Measurements from ENCODE around the gene CAPN9.

Gene CAPN9

DNA sequence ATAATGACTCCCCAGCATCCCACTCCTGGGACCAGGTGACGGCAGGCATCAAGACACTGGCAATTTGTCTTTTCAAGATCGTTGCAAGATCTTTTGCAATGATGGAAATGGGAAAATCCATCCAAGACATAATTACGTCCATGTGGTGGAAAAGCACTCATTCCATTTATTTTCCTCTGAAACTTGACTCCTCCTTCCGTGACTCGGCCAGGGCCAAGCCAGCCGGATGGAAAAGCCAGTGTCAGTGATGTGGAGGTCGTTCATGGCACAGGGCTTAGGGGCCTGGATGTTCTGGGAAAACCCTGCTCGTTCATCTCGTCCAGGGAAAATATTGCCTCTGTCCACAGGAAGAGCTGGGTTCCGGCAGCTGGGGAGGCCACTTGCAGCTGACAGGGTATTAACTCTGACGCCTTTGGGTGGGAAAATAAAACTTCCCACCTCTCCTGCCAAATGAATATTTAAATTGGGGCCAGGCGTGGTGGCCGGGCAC lies 74.9 kb downstream of the CAPN9 start:
- TF ChIP-seq, protein P1, sequence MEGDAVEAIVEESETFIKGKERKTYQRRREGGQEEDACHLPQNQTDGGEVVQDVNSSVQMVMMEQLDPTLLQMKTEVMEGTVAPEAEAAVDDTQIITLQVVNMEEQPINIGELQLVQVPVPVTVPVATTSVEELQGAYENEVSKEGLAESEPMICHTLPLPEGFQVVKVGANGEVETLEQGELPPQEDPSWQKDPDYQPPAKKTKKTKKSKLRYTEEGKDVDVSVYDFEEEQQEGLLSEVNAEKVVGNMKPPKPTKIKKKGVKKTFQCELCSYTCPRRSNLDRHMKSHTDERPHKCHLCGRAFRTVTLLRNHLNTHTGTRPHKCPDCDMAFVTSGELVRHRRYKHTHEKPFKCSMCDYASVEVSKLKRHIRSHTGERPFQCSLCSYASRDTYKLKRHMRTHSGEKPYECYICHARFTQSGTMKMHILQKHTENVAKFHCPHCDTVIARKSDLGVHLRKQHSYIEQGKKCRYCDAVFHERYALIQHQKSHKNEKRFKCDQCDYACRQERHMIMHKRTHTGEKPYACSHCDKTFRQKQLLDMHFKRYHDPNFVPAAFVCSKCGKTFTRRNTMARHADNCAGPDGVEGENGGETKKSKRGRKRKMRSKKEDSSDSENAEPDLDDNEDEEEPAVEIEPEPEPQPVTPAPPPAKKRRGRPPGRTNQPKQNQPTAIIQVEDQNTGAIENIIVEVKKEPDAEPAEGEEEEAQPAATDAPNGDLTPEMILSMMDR (IDR thresholded peaks at IDR 0.05; ENCODE audit: insufficient read depth, low read length, missing control alignments): no peak
- no peak for DNase-seq (ENCODE audit: low read depth, low spot score)
- ChIA-PET CTCF (interaction anchor here (1.0 kb wide), 1 partner anchor 95 kb away, joined by 3 read pairs; no protein-coding TSS in a partner anchor), POLR2A (no interaction called here)
- H3K4me3 ChIP-seq (ENCODE audit: low read depth, low read length): no peak overlapping the region

DNA sequence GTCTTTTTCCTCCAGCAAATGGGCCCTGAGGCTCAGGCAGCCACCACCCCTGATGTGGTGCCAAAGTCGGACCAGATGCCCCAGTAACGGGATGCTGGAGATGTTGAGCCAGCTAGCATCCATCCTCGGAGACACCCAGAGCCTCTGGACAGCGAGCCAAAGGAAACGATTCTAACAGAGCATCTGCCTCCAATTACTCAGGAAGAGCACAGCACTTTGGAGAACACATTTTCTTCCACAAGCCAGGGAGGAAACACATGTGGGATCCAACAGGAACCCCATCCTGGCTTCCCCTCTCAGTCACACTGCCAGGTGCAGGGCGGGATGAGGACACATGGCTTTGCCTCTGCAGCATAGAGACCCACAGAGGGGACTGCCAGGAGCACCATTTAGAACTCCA lies 76.2 kb downstream of the CAPN9 start:
- TF ChIP-seq, protein P1 (IDR thresholded peaks at IDR 0.05; ENCODE audit: insufficient read depth, low read length, missing control alignments): no peak
- CTCF ChIA-PET: interaction anchor here (0.9 to 1.2 kb wide), 3 partner anchors 25 to 384 kb away, joined by 3 to 4 read pairs (median 3); no protein-coding TSS in a partner anchor
- no peak overlapping the region for H3K4me3 ChIP-seq (ENCODE audit: low read depth, low read length)
- POLR2A ChIA-PET: no interaction called here
- DNase-seq (ENCODE audit: low read depth, low spot score): no peak

DNA sequence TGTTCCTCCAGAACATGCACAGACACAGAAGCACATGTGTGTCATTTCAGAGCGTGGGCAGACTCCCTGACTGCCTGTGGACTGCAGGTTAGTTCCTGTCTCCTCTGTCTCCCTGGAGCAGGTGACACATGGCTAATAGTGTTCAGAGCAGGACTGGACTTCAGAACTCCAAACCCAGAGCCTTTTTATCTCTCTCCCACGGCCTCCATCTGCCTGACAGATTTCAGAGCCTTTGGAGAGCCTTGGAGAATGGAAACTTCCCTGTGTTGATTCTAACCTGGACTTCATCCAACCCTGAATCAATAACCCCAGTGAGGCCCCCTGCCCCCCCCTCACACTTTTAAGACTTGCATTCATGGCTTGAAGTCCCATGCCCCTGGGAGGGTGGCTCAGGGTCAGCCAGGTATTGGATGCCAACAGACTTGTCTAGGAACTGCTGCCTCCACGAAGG lies 76.8 kb downstream of the CAPN9 start:
- POLR2A ChIA-PET: no interaction called here
- TF ChIP-seq, protein P1 (IDR thresholded peaks at IDR 0.05; ENCODE audit: insufficient read depth, low read length, missing control alignments): no peak
- no peak overlapping the region for H3K4me3 ChIP-seq (ENCODE audit: low read depth, low read length)
- DNase-seq (ENCODE audit: low read depth, low spot score): no peak
- CTCF ChIA-PET: interaction anchor here (1.0 to 1.2 kb wide), 2 partner anchors 15 to 26 kb away, joined by 3 to 4 read pairs; no protein-coding TSS in a partner anchor

DNA sequence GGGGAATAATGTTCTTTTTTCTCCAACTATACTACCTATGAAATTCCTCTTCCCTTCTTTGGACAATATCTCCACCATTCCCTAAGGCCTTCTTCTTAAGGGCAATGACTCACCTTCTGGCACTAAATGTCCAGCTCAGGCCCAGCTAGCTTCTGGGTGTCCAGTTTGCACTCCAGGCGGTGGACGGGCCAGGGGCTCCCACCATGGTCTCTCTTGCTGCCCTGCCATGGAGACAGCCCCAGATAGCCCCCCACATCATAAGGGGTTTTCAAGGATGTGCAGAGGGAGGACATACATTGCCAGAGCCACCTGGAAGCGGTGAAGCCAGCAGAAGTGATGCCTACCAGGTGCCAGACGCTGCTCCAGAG lies 77.3 kb downstream of the CAPN9 start:
- no peak for DNase-seq (ENCODE audit: low read depth, low spot score)
- ChIA-PET CTCF (interaction anchor here (1.0 kb wide), 2 partner anchors 15 to 94 kb away, joined by 3 read pairs; no protein-coding TSS in a partner anchor), POLR2A (interaction anchor here (1.2 kb wide), 1 partner anchor 34 kb away, joined by 3 read pairs; no protein-coding TSS in a partner anchor)
- H3K4me3 ChIP-seq (ENCODE audit: low read depth, low read length): no peak overlapping the region
- TF ChIP-seq, protein P1 (IDR thresholded peaks at IDR 0.05; ENCODE audit: insufficient read depth, low read length, missing control alignments): no peak

DNA sequence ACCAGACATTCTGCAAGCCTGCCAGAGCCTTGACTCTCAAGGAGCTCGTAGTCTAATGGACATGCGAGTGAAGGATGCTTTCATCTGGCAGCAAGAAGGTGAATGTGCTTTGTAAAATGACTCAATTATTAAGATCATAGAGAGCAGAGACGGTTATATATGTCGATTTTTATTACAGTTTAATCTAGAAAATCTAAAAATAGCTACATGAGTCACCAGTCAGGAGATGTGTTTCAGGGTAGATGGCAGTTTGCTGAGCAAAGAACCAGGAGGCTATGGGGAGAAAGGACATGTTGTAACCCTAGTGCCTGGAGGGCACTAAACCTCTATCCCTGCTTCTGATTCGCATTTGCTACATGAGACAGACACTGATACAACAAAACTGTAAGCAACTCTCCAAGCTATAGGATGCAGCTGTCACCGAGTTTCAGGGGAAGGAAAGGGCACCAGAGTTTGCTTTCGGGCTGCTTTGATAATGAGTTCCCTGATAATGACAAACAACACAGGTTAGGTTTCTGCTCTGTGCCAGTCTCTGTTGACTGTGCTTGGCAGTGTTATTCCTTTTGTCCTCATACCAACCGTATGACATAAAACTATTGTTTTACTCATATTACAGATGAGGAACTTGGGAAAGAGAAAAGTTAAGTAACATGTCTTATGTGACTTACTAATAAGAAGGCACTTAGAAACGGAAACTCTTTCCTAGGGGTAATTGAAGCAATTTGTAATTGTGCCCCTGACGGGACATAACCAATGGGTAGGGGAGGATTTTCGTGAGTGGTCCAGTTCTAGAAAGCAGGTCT lies 77.9 kb downstream of the CAPN9 start:
- peak; percentile 49 for DNase-seq (ENCODE audit: low read depth, low spot score)
- POLR2A ChIA-PET: interaction anchor here (1.2 kb wide), 1 partner anchor 34 kb away, joined by 3 read pairs; no protein-coding TSS in a partner anchor
- TF ChIP-seq, protein P1 (IDR thresholded peaks at IDR 0.05; ENCODE audit: insufficient read depth, low read length, missing control alignments): no peak
- no peak overlapping the region for H3K4me3 ChIP-seq (ENCODE audit: low read depth, low read length)
- CTCF ChIA-PET: interaction anchor here (1.0 to 1.8 kb wide), 3 partner anchors 11 to 94 kb away, joined by 3 to 5 read pairs (median 3); no protein-coding TSS in a partner anchor

DNA sequence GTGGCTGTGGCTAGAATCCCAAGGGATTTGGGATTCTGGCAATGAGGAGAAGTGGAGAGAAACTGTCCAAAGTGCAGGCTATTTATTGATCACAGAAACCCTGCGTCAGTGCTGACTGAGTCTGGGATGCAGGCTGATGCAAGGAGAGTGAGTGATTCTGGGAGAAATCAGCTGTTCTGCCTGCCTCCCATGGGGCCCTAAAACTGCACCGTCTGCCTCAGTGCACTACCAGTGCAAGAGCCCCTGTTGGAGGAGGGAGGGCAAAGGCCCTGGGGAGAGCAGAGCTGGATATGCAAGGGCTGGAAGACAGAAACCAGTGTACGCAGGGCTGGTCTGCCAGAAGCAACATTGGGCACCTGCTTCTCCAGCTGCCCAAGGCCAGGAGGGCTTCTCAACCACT lies 78.6 kb downstream of the CAPN9 start:
- no peak for DNase-seq (ENCODE audit: low read depth, low spot score)
- TF ChIP-seq, protein P1 (IDR thresholded peaks at IDR 0.05; ENCODE audit: insufficient read depth, low read length, missing control alignments): no peak
- no peak overlapping the region for H3K4me3 ChIP-seq (ENCODE audit: low read depth, low read length)
- CTCF ChIA-PET: interaction anchor here (1.1 to 1.8 kb wide), 2 partner anchors 10 to 28 kb away, joined by 3 to 5 read pairs; no protein-coding TSS in a partner anchor
- POLR2A ChIA-PET: no interaction called here

Data from AG04449 (cell line).